NCI-H526 treated with DMSO at 0.1 percent for 48 hours (cell line): ENCODE results near the gene AKIRIN2.

ENCODE experiments used
- DNase-seq: peaks from one replicate; lab custom pipeline; 2025; lab: John Stamatoyannopoulos, UW

The AKIRIN2 gene

DNA sequence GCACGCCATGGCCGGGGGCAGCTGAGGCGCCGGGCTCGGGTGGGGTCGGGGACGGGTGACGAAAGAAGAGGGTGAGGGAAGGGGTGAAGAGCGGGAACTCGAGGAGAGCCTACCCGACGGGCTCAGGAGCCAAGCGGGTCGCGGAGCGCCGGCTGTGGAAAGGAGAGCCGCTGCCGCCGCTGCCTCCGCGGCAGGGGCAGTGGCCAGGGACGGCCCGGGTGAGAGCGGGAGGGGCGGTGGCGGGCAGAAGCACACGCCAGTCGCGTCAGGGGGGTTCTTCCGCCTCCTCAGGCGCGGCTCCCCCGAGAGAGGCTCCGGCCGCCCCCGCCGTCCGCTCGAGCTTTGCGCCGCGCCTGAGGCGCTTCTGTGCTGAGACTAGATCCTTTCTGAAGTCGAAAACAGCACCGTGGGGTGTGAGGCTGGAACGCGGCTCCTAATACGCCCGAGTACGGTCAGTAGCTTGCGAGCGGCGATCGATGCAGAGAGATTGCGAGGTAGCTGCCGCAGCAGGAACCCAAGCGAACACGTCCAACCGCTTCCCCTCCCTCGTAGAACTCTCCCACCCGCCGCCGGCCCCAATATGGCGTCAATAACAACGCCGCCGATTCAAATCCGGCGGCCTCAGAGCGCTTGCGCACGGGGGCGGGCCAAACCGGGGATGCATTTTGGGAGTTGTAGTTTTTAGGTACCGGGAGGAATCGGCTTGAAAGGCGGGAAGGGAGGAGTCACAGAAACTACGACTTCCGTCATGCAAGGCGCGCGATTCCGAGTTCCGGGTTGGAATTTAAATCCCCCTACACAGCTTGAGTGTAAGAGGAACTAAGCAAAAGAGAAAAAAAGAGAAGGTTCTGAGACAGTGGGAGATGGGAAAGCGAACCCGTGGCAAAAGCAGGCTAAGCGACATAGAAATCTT lies at the start of gene AKIRIN2:
TSS of gene AKIRIN2 (minus strand) at position 558 of the 913 bp plus-strand sequence. CDS start at position 9, 549 bp downstream.
- peak; percentile 97 for DNase-seq

DNA sequence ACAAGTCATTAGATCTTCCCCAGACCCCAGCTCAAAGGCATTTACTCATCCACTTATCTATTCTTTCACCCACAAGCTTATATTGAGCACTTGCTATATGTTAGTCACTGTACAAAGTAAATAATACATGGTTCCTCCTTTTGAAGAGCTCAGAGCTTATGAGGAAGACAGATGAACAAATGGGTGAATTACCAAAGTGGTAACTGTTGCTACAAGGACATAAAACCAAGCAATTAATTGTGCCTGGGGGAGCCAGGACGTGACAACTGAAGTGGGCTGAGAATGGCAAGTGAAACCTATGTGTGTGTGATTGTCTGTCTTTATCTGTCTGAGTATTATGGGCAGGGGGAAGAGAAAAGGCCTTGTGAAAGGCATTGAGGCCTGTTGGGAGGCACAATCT lies 45.6 kb upstream of the AKIRIN2 start:
- no peak for DNase-seq

DNA sequence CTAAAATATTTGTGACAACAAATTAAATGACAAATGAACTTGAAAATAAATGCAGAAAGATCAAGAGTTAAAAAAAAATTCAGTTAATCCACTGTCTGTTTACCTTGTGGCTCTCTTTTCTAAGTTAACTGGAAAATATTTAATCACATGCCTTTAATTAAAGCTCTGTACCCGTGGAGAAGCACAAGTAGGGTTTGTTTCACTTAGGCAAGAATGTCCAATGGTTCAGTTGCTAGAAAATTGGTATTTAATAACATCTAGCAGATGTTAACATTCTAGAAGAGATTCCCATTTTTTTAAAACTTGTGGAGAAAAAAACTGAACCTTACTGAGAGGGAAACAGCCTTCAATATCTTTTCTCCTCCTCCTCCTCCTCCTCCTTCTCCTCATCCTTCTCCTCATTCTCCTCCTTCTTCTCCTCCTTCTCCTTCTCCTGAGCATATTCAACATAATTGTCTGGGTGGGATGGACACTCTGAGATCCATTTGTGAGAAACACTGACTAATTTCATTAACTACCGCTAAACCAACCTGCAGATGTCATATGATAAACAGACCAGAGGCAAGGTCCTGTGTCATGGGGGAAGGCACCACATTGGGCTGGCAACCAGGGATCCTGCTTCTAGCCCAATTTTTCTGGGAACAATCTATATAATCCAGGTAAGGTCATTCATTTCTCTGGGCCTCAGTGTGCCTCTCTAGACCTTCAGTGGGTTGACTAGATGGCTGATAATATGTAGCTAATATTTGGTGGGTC lies 44.1 kb upstream of the AKIRIN2 start:
- DNase-seq = no peak

DNA sequence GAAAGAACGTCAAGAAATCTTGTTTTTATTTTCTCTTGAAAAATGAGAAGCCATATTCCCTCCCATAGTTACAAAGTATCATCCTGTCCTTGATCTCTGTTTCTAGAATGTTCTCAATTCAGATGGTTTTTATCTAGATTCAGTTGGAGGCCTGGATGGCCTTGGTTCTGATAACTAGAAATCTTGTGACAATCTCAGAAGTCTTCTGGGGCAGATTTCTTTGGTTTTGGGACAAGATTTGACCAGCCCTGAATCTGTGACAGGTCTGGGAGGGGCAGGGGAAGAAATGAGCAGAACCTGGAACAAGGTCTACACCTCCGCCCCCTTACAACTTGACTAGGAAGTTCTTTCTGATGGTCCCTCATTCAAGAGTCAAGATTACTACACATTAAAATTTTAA lies 41.4 kb upstream of the AKIRIN2 start:
- no peak for DNase-seq

DNA sequence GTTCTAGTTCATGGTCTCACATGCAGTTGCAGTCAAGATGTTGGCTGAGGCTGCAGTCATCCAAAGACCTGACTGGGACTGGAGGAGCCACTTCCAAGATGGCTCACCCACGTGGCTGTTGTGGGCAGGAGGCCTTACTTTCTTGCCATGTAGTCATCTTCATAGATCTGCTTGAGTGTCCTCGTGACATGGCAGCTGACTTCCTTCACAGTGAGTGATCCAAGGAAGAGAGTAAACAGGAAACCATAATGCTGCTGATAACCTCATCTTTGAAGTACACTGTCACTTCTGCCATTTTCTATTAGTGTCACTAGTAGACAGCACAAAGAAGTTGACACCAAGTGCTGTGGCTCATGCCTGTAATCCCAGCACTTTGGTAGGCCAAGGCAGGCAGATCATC lies 40.1 kb upstream of the AKIRIN2 start:
- DNase-seq = no peak

DNA sequence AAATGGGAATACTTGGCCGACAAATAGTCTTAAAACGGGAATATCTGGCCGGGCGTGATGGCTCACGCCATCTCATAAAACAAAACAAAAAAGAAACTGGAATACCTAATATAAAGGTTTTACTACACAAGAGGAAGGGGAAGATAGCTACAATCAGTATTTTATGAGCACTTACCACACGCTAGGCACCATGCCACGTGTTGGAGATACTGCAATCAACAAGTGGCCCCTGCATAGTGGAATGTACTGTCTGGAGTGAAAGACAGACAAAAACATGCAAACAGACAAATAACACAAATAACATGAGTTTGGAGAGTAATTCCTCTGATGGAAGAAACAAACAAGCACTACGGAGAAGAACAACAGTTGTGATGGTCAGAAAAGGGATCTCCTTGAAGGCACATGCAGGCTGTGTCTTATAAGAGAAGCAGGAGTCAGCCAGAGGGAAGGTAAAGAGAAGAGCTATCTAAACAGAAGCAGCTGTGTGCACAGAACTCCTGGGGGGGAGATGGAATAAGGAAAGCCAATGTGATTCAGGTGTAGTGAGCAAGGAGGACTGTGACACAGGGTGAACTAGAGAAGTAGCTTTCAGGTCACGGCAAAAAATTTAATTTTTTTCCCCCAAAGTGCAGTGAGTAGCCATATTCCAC lies 39.1 kb upstream of the AKIRIN2 start:
- DNase-seq = no peak

DNA sequence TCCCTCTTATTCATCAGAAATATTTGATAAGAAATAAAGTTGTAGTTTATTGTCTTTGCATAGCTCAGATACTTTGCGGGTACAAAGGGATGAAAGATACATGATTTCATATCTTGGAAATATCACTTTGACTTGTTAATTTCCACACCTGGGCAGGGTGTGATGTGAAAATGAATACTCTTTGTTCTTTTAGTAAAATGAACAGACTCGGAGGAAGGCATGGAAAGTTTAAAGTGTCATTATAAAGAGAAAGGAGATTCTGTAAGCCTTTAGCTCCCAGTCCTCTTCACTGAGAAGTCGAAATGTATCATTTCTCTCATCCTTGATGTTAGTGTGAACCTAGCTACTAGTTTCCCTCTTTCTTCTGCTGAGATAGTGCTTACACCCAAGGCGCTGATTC lies 36.7 kb upstream of the AKIRIN2 start:
- no peak for DNase-seq

DNA sequence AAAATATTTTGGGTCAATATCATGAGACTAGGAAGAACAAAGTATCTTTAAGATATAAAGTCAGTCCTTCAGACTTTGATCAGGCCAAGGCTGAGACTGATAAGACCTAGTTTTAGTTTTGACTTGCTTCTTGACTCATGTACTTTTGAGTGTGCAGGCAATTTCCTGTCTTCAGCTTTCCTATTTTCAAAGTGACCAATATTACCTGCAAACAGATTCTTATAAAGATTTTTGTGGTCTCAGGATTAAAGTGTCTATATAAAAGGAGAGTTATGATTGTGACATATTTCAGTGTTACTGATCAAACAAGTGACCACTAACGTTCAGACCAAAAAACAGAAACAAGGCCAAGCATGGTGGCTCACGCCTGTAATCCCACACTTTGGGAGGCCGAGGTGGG lies 36.0 kb upstream of the AKIRIN2 start:
- no peak for DNase-seq

DNA sequence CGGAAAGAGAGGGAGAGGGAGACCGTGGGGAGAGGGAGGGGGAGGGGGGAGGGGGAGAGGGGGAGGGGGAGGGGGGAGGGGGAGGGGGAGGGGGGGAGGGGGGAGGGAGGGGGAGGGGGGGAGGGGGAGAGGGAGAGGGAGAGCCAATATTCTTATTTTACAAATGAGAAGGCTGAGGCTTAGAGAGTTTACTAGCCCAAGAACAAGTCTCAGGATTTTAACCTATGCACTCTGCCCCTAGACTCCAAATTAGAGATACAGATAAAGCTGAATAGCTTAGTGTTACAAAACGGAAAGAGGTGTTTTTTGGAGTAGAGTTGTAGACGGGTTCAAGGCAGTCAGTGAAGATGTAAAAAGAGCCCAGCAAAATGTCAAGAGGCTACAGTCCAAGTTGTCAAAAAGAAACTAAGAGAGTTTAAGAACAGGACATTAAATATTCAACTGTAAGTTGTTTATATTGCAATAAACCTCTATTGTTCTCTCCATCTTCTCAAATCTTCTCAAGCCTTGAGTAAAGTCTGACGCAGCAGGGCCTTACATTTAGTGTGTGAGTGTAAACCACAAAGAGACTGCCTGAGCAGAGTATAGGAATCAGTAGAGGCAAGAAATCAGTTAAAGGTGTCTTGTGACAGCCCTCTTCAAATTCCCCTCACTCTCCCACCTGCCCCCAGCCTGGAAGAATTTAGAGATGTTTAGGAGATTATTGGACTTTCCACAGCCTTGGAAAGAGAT lies 34.9 kb upstream of the AKIRIN2 start:
- no peak for DNase-seq

DNA sequence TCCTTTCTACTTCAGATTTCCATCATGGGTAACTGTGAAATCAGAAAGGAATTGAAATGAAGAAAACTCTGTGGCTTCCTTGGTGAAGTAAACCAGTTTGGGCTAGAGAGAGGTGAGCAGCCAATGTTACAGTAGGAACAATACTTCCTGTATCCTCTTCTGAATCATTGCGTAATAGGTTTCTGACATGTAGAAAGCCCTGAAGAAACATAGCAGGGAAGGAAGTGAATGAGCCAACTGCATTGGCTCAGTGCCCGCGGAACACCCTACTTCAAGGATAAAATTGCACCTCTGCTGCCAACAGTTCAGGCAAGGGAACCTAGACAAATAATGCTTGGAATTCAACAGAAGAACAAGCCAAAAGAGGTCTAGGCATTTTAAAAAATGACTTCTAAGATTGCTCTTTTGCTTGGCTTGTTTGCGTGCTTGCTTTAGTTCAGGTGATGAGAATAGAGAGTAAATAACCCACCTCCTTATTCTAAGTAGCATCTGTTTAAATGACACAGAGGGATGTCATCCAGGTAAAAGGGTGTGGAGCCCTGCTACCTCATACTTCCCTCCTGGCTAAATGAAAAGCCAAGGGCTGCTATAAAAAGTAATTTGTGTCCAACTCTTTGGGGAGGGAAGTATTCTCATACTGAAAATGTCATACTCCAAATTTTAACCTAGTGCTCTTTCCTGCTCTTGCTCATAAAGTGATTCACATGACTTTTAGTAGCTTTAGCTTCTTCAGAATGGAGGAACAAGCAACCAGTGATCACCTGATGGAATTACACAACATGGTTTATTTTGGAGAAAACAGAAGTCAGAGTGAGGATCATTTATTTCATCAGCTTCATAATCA lies 30.0 kb upstream of the AKIRIN2 start:
- DNase-seq = no peak

DNA sequence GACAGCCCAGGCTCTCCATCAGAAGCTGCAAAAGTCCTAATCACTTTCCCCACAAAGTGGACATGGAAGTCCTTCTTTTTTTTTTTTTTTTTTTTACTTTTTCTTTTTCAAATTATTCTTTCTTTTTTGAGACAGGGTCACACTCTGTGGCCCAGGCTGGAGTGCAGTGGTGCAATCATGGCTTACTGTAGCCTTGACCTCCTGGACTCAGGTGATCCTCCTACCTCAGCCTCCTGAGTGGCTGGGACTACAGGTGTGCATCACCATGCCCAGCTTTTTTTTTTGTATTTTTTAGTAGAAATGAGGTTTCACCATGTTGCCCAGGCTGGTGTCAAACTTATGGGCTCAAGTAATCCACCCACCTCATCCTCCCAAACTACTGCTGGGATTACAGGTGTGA lies 29.0 kb upstream of the AKIRIN2 start:
- no peak for DNase-seq

DNA sequence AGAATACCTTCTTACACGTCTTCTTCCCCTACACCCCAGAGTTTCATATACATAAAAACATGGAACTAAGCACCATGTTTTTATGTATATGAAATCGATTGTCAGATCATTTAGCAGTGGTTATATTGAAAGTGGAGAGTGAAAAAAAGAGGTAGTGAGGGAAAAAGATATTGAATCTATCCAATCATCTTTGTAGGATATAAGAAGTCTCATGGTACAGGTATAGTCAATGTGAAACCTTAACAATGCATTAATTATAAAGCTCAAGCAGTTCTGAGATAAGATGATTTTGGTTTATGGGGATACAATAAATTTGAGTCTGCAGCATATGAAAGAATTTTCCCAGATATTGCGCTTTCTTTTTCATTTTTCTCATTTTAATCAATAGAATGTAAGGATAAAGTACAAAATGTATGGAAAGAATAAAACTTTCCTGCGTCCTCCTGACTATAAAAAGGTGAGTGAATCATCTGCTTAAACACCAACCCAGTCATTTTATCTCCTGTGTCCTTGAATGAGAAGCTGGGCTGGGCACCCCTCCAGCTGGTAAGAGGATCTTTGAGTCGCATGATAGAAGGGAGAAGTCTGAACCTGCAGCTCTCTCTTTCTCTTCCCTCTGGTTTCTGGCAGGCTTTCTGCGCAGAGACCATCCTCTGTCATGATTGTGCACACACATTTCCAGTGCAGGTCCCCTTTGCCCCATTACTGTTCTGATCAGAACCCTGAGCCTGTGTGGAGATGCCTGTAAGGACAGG lies 28.1 kb upstream of the AKIRIN2 start:
- DNase-seq = no peak

DNA sequence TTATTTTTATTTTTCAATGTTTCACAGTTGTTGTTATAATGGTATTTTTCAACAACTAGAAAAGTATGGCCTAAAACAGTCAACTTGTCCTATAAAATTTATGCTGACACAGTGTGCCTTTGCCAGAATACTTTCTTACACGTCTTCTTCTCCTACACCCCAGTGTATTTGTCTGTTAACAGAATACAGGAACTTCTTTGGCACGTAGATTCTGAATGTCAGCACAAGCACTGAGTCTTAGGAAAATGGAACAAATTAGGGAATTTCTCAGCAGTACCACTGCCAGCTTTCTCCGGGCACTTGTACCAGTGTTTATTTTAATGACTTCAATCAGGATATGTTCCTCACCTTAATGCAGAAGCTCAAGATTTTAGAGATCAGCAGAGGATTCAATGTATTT lies 26.7 kb upstream of the AKIRIN2 start:
- no peak for DNase-seq

DNA sequence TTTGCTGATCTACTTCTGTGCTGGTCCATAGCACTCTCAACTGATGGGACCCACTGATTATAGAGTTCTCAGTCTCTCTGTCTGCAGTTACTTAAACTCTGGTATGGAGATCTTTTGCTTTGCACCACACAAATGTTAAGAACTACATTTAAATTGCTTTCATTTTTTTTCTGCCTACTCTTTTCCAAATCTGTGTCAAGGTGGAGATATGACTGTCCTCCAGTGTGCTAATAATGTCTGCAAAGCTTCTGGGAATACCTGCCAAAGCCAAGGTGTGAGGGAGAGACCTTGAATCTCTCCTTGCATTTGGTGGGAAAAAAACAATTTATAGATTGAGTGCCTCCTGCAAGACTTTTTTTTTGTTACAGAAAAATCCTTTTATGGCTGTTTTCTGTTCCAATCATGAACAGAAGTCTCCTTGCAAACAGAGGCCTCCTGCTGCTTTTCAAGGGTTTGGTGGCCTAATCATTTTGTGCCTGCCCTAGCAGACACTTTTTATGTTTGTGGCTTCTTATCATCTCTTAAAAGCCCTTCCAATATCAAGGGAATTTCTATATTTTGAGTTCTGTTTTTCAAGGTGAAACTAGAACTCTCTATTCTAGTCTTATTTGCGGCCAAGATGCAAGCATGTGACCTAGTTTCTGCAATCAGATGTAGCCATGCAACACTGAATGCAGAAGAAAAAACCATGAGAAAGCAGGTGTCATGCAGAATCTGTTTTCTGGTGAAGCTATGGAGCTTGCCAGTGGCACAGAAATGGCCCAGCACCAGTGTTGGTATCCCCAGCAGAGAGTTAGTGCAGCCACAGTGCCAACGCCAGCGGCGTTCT lies 23.2 kb upstream of the AKIRIN2 start:
- no peak for DNase-seq

DNA sequence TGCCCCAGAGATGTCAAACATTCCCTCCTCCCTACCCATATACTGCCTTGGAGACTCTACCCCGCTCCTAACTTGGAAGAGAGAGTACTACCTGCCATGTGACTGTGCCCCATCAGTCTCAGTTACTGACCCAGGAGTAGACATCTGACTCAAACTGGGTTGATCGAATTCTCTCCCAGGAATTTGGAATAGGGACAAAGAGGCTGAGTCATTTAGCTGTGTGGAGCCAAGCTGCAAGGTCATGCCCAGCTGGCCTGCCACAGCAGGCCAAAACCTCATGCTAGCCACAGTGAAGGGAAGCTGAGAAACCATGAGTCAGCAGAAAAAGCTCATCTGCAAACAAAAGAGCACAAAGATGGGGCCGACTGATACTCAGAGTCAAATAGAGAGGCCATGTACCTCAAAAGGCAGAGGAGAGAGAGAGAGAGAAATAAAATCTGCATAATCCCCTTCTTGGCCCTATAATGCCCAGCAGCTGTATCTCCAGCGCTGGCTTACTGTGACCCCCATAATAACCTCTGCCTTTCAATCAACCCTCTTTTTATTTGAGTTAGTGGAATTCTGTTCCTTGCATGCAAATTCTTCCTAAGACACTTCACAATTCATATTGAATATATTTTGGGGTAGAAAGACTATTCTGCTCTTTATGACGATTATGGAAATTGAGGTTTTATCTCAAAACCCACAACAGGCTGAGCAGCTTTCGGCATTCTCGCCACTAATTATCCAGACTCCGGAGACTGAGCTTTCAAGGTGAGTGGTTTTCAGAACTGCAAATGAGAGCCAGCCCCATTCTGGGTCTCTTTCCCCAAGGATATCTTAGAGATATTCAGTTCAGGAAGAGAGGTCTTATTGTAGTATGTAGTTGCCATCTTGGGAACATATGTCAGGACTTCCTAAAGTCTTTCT lies 21.4 kb upstream of the AKIRIN2 start:
- DNase-seq = no peak

DNA sequence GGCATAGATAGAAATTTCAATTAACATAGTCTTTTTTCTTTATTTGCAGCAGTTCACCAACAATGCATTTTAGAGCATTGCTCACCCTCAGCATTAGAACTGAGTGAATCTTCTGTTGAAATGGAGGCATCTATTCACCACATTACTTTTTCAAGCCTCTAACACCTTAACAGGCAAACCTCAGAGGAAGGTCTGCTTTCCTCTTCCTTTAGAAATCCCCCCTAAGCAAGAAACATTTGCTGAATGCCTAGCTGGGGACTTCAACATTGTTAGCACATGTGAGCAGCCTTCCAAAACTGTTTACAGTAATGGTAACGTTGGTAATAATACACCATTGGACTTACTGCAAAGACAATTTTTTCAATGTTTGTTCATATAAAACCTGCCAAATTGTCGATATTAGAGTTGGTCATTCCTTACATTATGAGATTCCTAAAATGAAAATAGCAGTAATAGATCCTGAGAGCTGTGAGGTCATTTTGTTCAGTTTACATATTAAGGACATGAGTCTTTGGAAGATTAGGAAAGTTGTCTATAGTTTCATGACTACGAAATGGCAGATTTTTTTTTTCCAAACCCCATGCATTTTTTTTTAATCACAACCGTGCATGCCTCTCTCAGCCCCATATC lies 20.6 kb upstream of the AKIRIN2 start:
- DNase-seq = no peak

DNA sequence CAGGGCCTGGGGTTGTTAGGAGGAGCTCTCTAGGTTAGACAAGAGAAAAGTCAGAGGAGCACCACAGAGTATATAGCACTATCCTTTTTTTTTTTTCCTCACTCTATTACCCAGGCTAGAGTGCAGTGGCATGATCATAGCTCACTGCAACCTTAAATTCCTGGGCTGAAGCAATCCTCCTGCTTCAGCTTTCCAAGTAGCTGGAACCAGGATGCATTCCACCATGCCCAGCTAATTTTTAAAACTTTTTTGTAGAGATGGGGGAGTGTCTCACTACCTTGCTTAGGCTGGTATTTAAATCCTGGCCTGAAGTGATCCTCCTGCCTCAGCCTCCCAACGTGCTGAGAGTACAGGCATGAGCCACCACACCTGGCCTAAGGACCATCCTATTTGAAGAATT lies 19.3 kb upstream of the AKIRIN2 start:
- DNase-seq = no peak
